K562 (cell line): ENCODE results near the gene PNPLA7. TPM values are rescaled to one million over a fixed set of nuclear protein-coding genes. Genes with fewer than 3 reads are reported as not detected.
A peak's percentile ranks its signal among the peaks of the same experiment; 100 is the strongest.

ENCODE experiments used
- ATAC-seq: fragments of 200-7000 bp; cut with Tn5 transposase; 3 replicates; pipeline ENCODE4 v1.9.1; 2020; ENCODE audit warnings: moderate library complexity
- BruUV-seq: library from RNA; stranded (reverse); fragments of 400-500 nt; replicated peaks from 2 replicates; lab custom pipeline; 2021; lab: Mats Ljungman, UMichigan
- CTCF ChIA-PET: fragments of 300-600 bp; formaldehyde crosslinking; extraction: SDS; loops from one replicate; lab custom pipeline; 2021; ENCODE audit warnings: low intra/inter-chr PET ratio; lab: Yijun Ruan, JAX
- POLR2A ChIA-PET: fragments of 300-600, 350-650 bp; sonication (Branson Sonifier 250); formaldehyde crosslinking; extraction: SDS; loops from one replicate; lab custom pipeline; 2021; ENCODE audit warnings: antibody characterized with exemption, inconsistent platforms; lab: Yijun Ruan, JAX
- DNase-seq, 4 experiments: peaks; one replicate each; pipeline versions ENCODE4 v3.0.0 to v3.0.0-alpha.2; 2011 to 2018; ENCODE audit warnings: low spot score in 3 of 4, mixed read lengths in 3 of 4; ENCODE audit errors: extremely low read depth in 1 of 4
- FAIRE-seq: peaks from 2 replicates; lab custom pipeline; 2011; peaks lifted over from hg19 to GRCh38; lab: Jason Lieb, UNC
- H2AFZ ChIP-seq: 2 replicates; pipeline ENCODE4 v1.6.0; 2011; ENCODE audit warnings: low read depth, low read length, control low read depth, inconsistent platforms
- H3K27ac ChIP-seq: fragments of 200-600 bp; 3 replicates; pipeline ENCODE4 v1.8.0; 2011; ENCODE audit warnings: low read depth, mild to moderate bottlenecking, control low read depth, inconsistent platforms, low read length, moderate library complexity, mixed read lengths; ENCODE audit errors: extremely low read depth
- H3K27me3 ChIP-seq, 2 experiments: fragments of 300-600 bp in 1 of 2; 2 replicates in 1 of 2; 3 replicates in 1 of 2; pipeline versions ENCODE4 v1.6.0 to v1.8.0; 2011; ENCODE audit warnings: inconsistent platforms in 2 of 2, low read length in 2 of 2, mild to moderate bottlenecking in 1 of 2, mixed read lengths in 1 of 2, moderate library complexity in 1 of 2; ENCODE audit not compliant: control insufficient read depth in 2 of 2, insufficient read depth in 2 of 2
- H3K36me3 ChIP-seq: fragments of 300-600 bp; 3 replicates; pipeline ENCODE4 v1.8.0; 2011; ENCODE audit warnings: mild to moderate bottlenecking, low read length, inconsistent platforms; ENCODE audit not compliant: control insufficient read depth, insufficient read depth
- H3K4me1 ChIP-seq, 2 experiments: fragments of 200-600 bp in 1 of 2; replicated peaks in 1 of 2; 2 replicates in 1 of 2; 3 replicates in 1 of 2; pipeline versions ENCODE4 v1.5.1 to v1.8.0; 2011; ENCODE audit warnings: inconsistent platforms in 2 of 2, low read length in 2 of 2, mild to moderate bottlenecking in 1 of 2, mixed read lengths in 1 of 2, moderate library complexity in 1 of 2; ENCODE audit not compliant: control insufficient read depth in 2 of 2, insufficient read depth in 2 of 2
- H3K4me2 ChIP-seq: 2 replicates; pipeline ENCODE4 v1.6.1; 2011; ENCODE audit warnings: low read length, control low read depth, inconsistent platforms, mixed read lengths; ENCODE audit not compliant: insufficient read depth
- H3K4me3 ChIP-seq: fragments of 200-600 bp; sonication (generic), shearing (Covaris generic); 2 replicates; pipeline ENCODE4 v1.5.1; 2016; ENCODE audit warnings: control low read depth, inconsistent platforms
- H3K79me2 ChIP-seq: fragments of 200-600 bp; 3 replicates; pipeline ENCODE4 v1.8.0; 2011; ENCODE audit warnings: low read length, inconsistent platforms; ENCODE audit not compliant: control insufficient read depth, insufficient read depth
- H3K9ac ChIP-seq, 2 experiments: 2 replicates each; pipeline versions ENCODE4 v1.6.0 to v1.6.1; 2011; ENCODE audit warnings: low read depth in 2 of 2, low read length in 2 of 2, control low read depth in 1 of 2, inconsistent platforms in 1 of 2, mild to moderate bottlenecking in 1 of 2, mixed read lengths in 1 of 2; ENCODE audit not compliant: insufficient read depth in 1 of 2
- H3K9me1 ChIP-seq: one replicate; pipeline ENCODE4 v1.6.0; 2011; ENCODE audit warnings: inconsistent platforms, mild to moderate bottlenecking, low read length, moderate library complexity; ENCODE audit not compliant: control insufficient read depth, insufficient read depth
- H3K9me3 ChIP-seq: replicated peaks from 2 replicates; pipeline ENCODE4 v1.5.1; 2011; ENCODE audit warnings: low read depth, low read length, inconsistent platforms; ENCODE audit not compliant: control insufficient read depth, insufficient read depth
- H4K20me1 ChIP-seq: replicated peaks from 2 replicates; pipeline ENCODE4 v1.6.1; 2011; ENCODE audit warnings: low read length, inconsistent platforms, mixed read lengths; ENCODE audit not compliant: control insufficient read depth, insufficient read depth
- ARID3B ChIP-seq: fragments of 250-450 bp; sonication (Bioruptor Pico); IDR thresholded peaks from 2 replicates; pipeline ENCODE4 v1.4.0; 2020; ENCODE audit warnings: borderline replicate concordance
- BDP1 ChIP-seq: IDR thresholded peaks from 3 replicates; pipeline ENCODE4 v1.6.1; 2011; ENCODE audit not compliant: insufficient read length, insufficient read depth
- EP400 ChIP-seq: fragments of 450-650 bp; IDR thresholded peaks from 2 replicates; pipeline ENCODE4 v1.6.1; 2017; ENCODE audit warnings: antibody characterized with exemption, mild to moderate bottlenecking, moderate library complexity
- ETS1 ChIP-seq: conservative IDR thresholded peaks from 2 replicates; pipeline ENCODE4 v1.6.1; 2011; ENCODE audit warnings: low read depth, mild to moderate bottlenecking, low read length; ENCODE audit not compliant: control insufficient read depth
- GTF3C2 ChIP-seq: IDR thresholded peaks from 3 replicates; pipeline ENCODE4 v1.6.1; 2011; ENCODE audit warnings: borderline replicate concordance, mild to moderate bottlenecking, moderate library complexity; ENCODE audit not compliant: insufficient read length; ENCODE audit errors: extremely low read depth
- NONO ChIP-seq, 2 experiments: fragments of 200-400 bp in 1 of 2; fragments of 450-650 bp in 1 of 2; formaldehyde crosslinking in 1 of 2; IDR thresholded peaks; 2 replicates each; pipeline ENCODE4 v1.6.1; 2017; ENCODE audit warnings: low read depth in 2 of 2, mild to moderate bottlenecking in 2 of 2, moderate library complexity in 2 of 2, low read length in 1 of 2
- SFPQ ChIP-seq: fragments of 200-400 bp; formaldehyde crosslinking; IDR thresholded peaks from 2 replicates; pipeline ENCODE4 v1.6.1; 2017; ENCODE audit warnings: mild to moderate bottlenecking, low read depth, low read length, moderate library complexity
- TOE1 ChIP-seq, 2 experiments: fragments of 450-650 bp in 1 of 2; sonication (generic) in 1 of 2; formaldehyde crosslinking in 1 of 2; IDR thresholded peaks; 2 replicates each; pipeline versions ENCODE4 v1.7.1 to v1.8.0; 2016 to 2022; ENCODE audit warnings: borderline replicate concordance in 2 of 2, mild to moderate bottlenecking in 2 of 2, antibody characterized with exemption in 1 of 2, inconsistent platforms in 1 of 2, low read depth in 1 of 2, missing genetic modification reagents in 1 of 2, moderate library complexity in 1 of 2
- ZNF311 ChIP-seq: fragments of 250-450 bp; sonication (Bioruptor Pico); IDR thresholded peaks from 2 replicates; pipeline ENCODE4 v1.4.0; 2020; ENCODE audit warnings: mild to moderate bottlenecking, moderate library complexity
- ZNF707 ChIP-seq: fragments of 250-450 bp; sonication (Bioruptor Pico); conservative IDR thresholded peaks from 2 replicates; pipeline ENCODE4 v1.8.0; 2022; ENCODE audit warnings: inconsistent platforms, mild to moderate bottlenecking, moderate library complexity
- WGBS: fragments of 100-300 bp; shearing (Covaris generic); methylation state at CpG from one replicate; pipeline ENCODE4 v1.1.6; 2016; ENCODE audit warnings: low coverage, mixed read lengths; ENCODE audit not compliant: insufficient coverage; ENCODE audit errors: missing lambda C conversion rate; 5-methylcytosine and 5-hydroxymethylcytosine counted together
- in situ Hi-C: fragments of 300-500 bp; cut with MboI; formaldehyde crosslinking; loops from 4 replicates; pipeline ENCODE4 v1.15.0; 2018; ENCODE audit warnings: inconsistent platforms, mixed read lengths
- intact Hi-C: fragments of 100-400 bp; cut with micrococcal nuclease; formaldehyde crosslinking; loops from 2 replicates; pipeline ENCODE4 v1.14.2; 2022
- polyA plus RNA-seq, 8 experiments: library from polyadenylated mRNA; depleted of rRNA in 4 of 8; stranded (reverse) in 5 of 8; unstranded in 3 of 8; fragments of >200 nt; fragmentation: Nextera tagmentation in 2 of 8; fragmentation: Illumina TruSeq in 1 of 8; extraction: Ambion mirVana in 2 of 8; extraction: Trizol in 1 of 8; gene quantifications; 2 replicates each; pipeline versions ENCODE4 v1.2.1 to v1.2.3, GENCODE V29; 2011 to 2014; ENCODE audit warnings: inconsistent platforms in 1 of 8, missing spikeins in 1 of 8
- total RNA-seq, 7 experiments: library from RNA; depleted of rRNA in 6 of 7; stranded (reverse); fragments of >200 nt in 6 of 7; fragmentation: Illumina TruSeq in 2 of 7; extraction: Trizol in 2 of 7; gene quantifications; 2 replicates each; pipeline versions ENCODE4 v1.2.1 to v1.2.3, GENCODE V29; 2011 to 2021; ENCODE audit warnings: low replicate concordance in 1 of 7

PNPLA7 gene
- total and polyA plus RNA-seq, 9 of the 15 experiments (the other 6 are each of a cell fraction or from before 2014, with no cell fraction given), result 0.01 to 0.85 (median 0.19) TPM; not detected in 1

GRCh38 chr9:137499416-137499815, 50.8 kb downstream of the PNPLA7 start:
- H3K27ac ChIP-seq, result no peak overlapping the region
- H3K79me2 ChIP-seq, result no peaks in the 10 kb centered on the region
- in situ Hi-C loops (no loop called here), intact Hi-C loops (no loop called here)
- ChIA-PET POLR2A (interaction anchor here (0.6 kb wide), 1 partner anchor 12 kb away, joined by 3 read pairs; no protein-coding TSS in a partner anchor), CTCF (no interaction called here)
- FAIRE-seq (no peak), ATAC-seq (no peak), DNase-seq (no peak)
- H3K9me3 ChIP-seq, result no peaks in the 10 kb centered on the region
- peak overlapping the region in 1 of 2 experiments; percentile 36; a peak in 1 of 4 replicates for H3K9ac ChIP-seq
- H3K4me3 ChIP-seq, result no peak overlapping the region
- no peak overlapping the region for H2AFZ ChIP-seq
- peaks cover 0 to 33% of the 10 kb centered on the region in 2 experiments; a peak in 2 of 5 replicates for H3K27me3 ChIP-seq
- peaks cover under 1 to 58% of the 10 kb centered on the region in 2 experiments; a peak in 4 of 5 replicates for H3K4me1 ChIP-seq
- no TSS peak for BruUV-seq
- H3K4me2 ChIP-seq, result no peak overlapping the region
- no peaks in the 10 kb centered on the region for H3K9me1 ChIP-seq
- no peaks in the 10 kb centered on the region for H3K36me3 ChIP-seq
- WGBS, result 42% methylated on average over 13 of the region's 16 CpGs
- H4K20me1 ChIP-seq, result no peaks in the 10 kb centered on the region
- TF ChIP-seq BDP1, result no peak
- TF ChIP-seq ETS1, result no peak
- TF ChIP-seq SFPQ, result no peak
- TF ChIP-seq GTF3C2, result no peak
- TF ChIP-seq EP400, result no peak
- TF ChIP-seq NONO (IDR thresholded peaks at IDR 0.05; ENCODE audit: low read depth in 2 of 2, low read length in 1 of 2), result no peak
- TF ChIP-seq ZNF707 (CRISPR knock-in tag), result no peak
- TF ChIP-seq TOE1 (IDR thresholded peaks at IDR 0.05; ENCODE audit: borderline replicate concordance), result no peak
- TF ChIP-seq TOE1 (CRISPR knock-in tag; IDR thresholded peaks at IDR 0.05; ENCODE audit: borderline replicate concordance, low read depth), result no peak
- TF ChIP-seq ARID3B (CRISPR knock-in tag), result no peak
- TF ChIP-seq ZNF311 (CRISPR knock-in tag), result no peak
